Endodermal cell (in vitro differentiated cells): ENCODE results near the gene CHMP1A. TPM values are rescaled to one million over a fixed set of nuclear protein-coding genes. Genes with fewer than 3 reads are reported as not detected.

Source experiments
- DNase-seq: peaks from one replicate; pipeline ENCODE4 v3.0.0-alpha.2; 2017
- H3K27ac ChIP-seq: 2 replicates; pipeline ENCODE4 v1.5.1; 2013; ENCODE audit warnings: mild to moderate bottlenecking, low read depth, low read length, moderate library complexity
- H3K27me3 ChIP-seq: 2 replicates; pipeline ENCODE4 v1.6.1; 2013; ENCODE audit warnings: mild to moderate bottlenecking, low read length, moderate library complexity; ENCODE audit not compliant: insufficient read depth, control insufficient read depth, poor library complexity, severe bottlenecking
- H3K36me3 ChIP-seq: 2 replicates; pipeline ENCODE4 v1.7.0; 2013; ENCODE audit warnings: mild to moderate bottlenecking, low read length, moderate library complexity; ENCODE audit not compliant: control insufficient read depth, insufficient read depth
- H3K4me1 ChIP-seq: one replicate; pipeline ENCODE4 v1.7.0; 2013; ENCODE audit warnings: low read length; ENCODE audit not compliant: control insufficient read depth, insufficient read depth
- H3K4me3 ChIP-seq: 2 replicates; pipeline ENCODE4 v1.5.1; 2013; ENCODE audit warnings: mild to moderate bottlenecking, low read length, moderate library complexity
- H3K9ac ChIP-seq: 2 replicates; pipeline ENCODE4 v1.6.1; 2013; ENCODE audit warnings: mild to moderate bottlenecking, low read length, moderate library complexity; ENCODE audit not compliant: poor library complexity, severe bottlenecking; ENCODE audit errors: extremely low read depth
- H3K9me3 ChIP-seq: 2 replicates; pipeline ENCODE4 v1.6.1; 2013; ENCODE audit warnings: mild to moderate bottlenecking, low read length, moderate library complexity; ENCODE audit not compliant: control insufficient read depth
- H3K27ac Mint-ChIP-seq: 2 replicates; pipeline ENCODE4 v1.8.0; 2020; ENCODE audit warnings: mixed read lengths
- H3K27me3 Mint-ChIP-seq: 2 replicates; pipeline ENCODE4 v1.8.0; 2021; ENCODE audit warnings: mild to moderate bottlenecking, mixed read lengths; ENCODE audit not compliant: insufficient read depth
- H3K36me3 Mint-ChIP-seq: 2 replicates; pipeline ENCODE4 v1.8.0; 2020; ENCODE audit warnings: low read depth, mixed read lengths
- H3K4me1 Mint-ChIP-seq: 2 replicates; pipeline ENCODE4 v1.8.0; 2020; ENCODE audit warnings: mixed read lengths
- H3K4me3 Mint-ChIP-seq: 2 replicates; pipeline ENCODE4 v1.8.0; 2020; ENCODE audit warnings: mild to moderate bottlenecking, moderate library complexity, mixed read lengths
- H3K9me3 Mint-ChIP-seq: 2 replicates; pipeline ENCODE4 v1.8.0; 2020; ENCODE audit warnings: mild to moderate bottlenecking, mixed read lengths
- WGBS, 2 experiments: methylation state at CpG; one replicate each; pipeline versions ENCODE4 v1.1.5 to v1.1.7; 2013; ENCODE audit warnings: missing lambda C conversion rate in 2 of 2, mixed read lengths in 1 of 2; ENCODE audit not compliant: insufficient coverage in 1 of 2, insufficient read length in 1 of 2; 5-methylcytosine and 5-hydroxymethylcytosine counted together
- total RNA-seq, 2 donors: library from RNA; stranded (reverse); fragmentation: NEBNext Ultra II Directional in 1 of 2; extraction: Animal tissue kit (Norgen Biotek cat#: 25700) in 1 of 2; gene quantifications; 2 replicates in 1 of 2; 3 replicates in 1 of 2; pipeline ENCODE4 v1.2.1, GENCODE V29; 2021
- TF ChIP-seq, protein P1 (sequence below): fragments of 200-600 bp; sonication (generic); conservative IDR thresholded peaks from 2 replicates; pipeline ENCODE4 v1.5.0; 2021; ENCODE audit warnings: antibody characterized with exemption, mild to moderate bottlenecking

CHMP1A gene
- total RNA-seq, 2 donors from 2014 or later, result 104 to 106 TPM

DNA sequence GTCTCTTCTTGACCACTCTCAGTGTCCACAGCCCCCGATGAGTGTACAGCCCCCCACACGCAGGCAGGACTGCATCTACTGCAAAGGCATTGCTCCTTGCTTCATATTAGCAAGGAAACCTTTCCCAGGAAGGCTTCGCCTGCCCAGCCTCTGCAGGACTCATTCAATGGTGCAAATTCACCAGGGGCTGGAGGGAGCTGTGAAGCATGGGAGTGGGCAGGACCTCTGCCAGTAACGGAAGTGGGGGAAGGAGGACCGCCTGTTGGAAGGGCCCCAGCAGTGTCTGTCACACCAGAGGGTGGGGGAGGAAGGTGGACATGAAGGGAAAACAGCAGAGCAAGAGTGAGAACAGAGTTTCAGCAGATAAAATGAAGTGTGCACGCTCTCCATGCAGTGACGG, 2.6 kb upstream of the CHMP1A start:
- Mint-ChIP-seq H3K4me1 (peaks cover 5% of the 10 kb centered on the region), H3K27ac (no peak overlapping the region), H3K4me3 (no peak overlapping the region), H3K36me3 (peaks cover 70% of the 10 kb centered on the region), H3K27me3 (no peaks in the 10 kb centered on the region), H3K9me3 (peaks cover 34% of the 10 kb centered on the region)
- H3K27ac ChIP-seq, result no peak overlapping the region
- no peaks in the 10 kb centered on the region for H3K4me1 ChIP-seq
- 94 to 98% methylated on average over 5 to 7 of the region's 7 CpGs for WGBS, 2 experiments
- DNase-seq, result no peak
- no peak overlapping the region for H3K4me3 ChIP-seq
- TF ChIP-seq, protein P1, sequence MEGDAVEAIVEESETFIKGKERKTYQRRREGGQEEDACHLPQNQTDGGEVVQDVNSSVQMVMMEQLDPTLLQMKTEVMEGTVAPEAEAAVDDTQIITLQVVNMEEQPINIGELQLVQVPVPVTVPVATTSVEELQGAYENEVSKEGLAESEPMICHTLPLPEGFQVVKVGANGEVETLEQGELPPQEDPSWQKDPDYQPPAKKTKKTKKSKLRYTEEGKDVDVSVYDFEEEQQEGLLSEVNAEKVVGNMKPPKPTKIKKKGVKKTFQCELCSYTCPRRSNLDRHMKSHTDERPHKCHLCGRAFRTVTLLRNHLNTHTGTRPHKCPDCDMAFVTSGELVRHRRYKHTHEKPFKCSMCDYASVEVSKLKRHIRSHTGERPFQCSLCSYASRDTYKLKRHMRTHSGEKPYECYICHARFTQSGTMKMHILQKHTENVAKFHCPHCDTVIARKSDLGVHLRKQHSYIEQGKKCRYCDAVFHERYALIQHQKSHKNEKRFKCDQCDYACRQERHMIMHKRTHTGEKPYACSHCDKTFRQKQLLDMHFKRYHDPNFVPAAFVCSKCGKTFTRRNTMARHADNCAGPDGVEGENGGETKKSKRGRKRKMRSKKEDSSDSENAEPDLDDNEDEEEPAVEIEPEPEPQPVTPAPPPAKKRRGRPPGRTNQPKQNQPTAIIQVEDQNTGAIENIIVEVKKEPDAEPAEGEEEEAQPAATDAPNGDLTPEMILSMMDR, result no peak
- peaks cover 52% of the 10 kb centered on the region for H3K36me3 ChIP-seq
- no peak overlapping the region for H3K9ac ChIP-seq
- H3K9me3 ChIP-seq, result peaks cover 20% of the 10 kb centered on the region
- H3K27me3 ChIP-seq, result no peaks in the 10 kb centered on the region

DNA sequence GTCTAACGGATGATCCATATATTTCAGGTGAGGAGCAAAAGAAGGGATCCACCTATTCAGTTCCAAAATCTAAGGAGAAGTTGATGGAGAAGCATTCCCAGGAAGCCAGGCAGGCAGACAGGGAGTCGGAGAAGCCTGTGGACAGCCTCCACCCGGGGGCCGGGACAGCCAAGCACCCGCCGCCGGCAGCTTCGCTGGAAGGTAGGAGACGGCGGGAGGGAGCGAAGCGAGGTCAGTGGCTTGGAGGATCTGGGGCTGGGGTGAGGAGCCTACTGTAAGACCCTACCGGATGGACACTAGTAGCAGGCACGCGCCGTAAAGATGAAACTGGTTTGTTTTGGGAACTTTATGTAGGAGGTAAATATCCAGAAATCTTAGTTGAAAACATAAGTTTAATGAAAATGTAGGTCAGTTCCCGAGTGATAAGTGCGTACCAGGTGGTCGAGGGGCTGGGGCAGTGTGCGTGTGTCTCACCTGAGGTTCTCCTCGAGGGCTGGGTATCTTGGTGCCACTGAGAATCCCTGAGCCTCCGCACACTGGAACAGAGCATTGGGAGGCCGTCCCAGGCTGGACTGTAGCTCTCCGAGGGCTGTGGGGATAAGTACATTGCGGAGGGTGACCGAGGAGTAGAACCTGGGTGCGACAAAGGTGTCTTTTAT, 842 bp upstream of the CHMP1A start:
- TF ChIP-seq, protein P1, result no peak
- Mint-ChIP-seq H3K4me3 (peak overlapping the region; percentile 81), H3K9me3 (peaks cover 19% of the 10 kb centered on the region), H3K36me3 (peaks cover 63% of the 10 kb centered on the region), H3K27me3 (no peaks in the 10 kb centered on the region), H3K4me1 (peaks cover 5% of the 10 kb centered on the region), H3K27ac (no peak overlapping the region)
- Histone ChIP-seq H3K4me1 (no peaks in the 10 kb centered on the region), H3K36me3 (peaks cover 48% of the 10 kb centered on the region), H3K27ac (no peak overlapping the region), H3K9ac (peak overlapping the region; percentile 82), H3K27me3 (no peaks in the 10 kb centered on the region), H3K9me3 (peaks cover 17% of the 10 kb centered on the region), H3K4me3 (peak overlapping the region; percentile 90)
- WGBS, 2 experiments, result 21 to 27% methylated on average over 22 to 27 of the region's 27 CpGs
- DNase-seq, result peak; percentile 67

GRCh38 chr16:89656435-89657121, 930 bp downstream of the CHMP1A start:
- Histone ChIP-seq H3K9ac (peak overlapping the region; percentile 82), H3K4me3 (peak overlapping the region; percentile 90), H3K4me1 (no peaks in the 10 kb centered on the region), H3K27ac (peak overlapping the region; percentile 7), H3K27me3 (no peaks in the 10 kb centered on the region), H3K36me3 (peaks cover 36% of the 10 kb centered on the region), H3K9me3 (peaks cover 9% of the 10 kb centered on the region)
- 35 to 51% methylated on average over 17 to 32 of the region's 32 CpGs for WGBS, 2 experiments
- TF ChIP-seq, protein P1, result no peak
- H3K27me3 Mint-ChIP-seq, result no peaks in the 10 kb centered on the region
- H3K9me3 Mint-ChIP-seq, result peaks cover 8% of the 10 kb centered on the region
- H3K27ac Mint-ChIP-seq, result peak overlapping the region; percentile 74
- peaks cover 5% of the 10 kb centered on the region for H3K4me1 Mint-ChIP-seq
- DNase-seq, result peak; percentile 34
- peak overlapping the region; percentile 81 for H3K4me3 Mint-ChIP-seq
- H3K36me3 Mint-ChIP-seq, result peaks cover 48% of the 10 kb centered on the region
